GM15510 (cell line): ENCODE measurements around the gene MTG1.

Experiments
- POLR2A ChIP-seq: IDR thresholded peaks from 3 replicates; pipeline ENCODE4 v1.6.1; 2011; ENCODE audit warnings: borderline replicate concordance; ENCODE audit not compliant: insufficient read length; ENCODE audit errors: extremely low read depth

Gene MTG1

DNA sequence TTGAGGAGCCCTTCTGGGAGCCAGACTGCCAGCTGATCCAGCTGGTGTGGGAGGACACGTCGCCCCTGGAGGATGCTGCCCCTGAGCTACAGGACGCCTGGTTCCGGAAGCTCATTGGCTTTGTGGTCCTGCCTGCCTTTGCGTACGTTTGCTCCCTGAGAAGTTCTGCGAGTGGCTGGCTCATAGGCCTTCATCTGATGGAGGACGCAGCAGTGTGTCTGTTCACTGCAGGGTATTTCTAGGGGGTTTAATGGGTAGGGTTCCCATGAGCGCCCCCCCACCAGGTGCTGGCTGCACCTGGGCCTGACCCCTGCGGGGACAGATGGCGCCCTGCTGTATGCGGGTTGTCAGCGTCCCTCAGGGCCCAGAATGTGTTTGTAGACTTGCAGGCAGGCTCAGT is 9.9 kb upstream of the MTG1 start:
- TF ChIP-seq POLR2A = no peak

DNA sequence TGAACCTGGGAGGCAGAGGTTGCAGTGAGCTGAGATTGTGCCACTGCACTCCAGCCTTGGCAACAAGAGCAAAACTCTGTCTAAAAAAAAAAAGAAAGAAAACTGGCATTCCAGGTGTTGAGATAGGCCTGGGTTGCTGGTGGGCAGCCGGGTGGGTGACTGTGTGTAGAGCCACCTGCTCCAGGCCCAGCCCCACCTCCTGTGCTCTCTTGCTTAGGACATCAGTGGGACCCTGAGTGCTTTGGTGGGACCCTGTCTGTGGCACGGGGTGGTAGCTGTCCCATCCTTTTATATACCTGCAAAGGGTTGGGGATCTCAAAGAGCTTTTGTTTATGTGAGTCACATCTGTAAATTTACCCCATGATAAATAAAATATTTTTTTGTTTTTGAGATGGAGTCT is 8.7 kb upstream of the MTG1 start:
- TF ChIP-seq POLR2A = no peak

DNA sequence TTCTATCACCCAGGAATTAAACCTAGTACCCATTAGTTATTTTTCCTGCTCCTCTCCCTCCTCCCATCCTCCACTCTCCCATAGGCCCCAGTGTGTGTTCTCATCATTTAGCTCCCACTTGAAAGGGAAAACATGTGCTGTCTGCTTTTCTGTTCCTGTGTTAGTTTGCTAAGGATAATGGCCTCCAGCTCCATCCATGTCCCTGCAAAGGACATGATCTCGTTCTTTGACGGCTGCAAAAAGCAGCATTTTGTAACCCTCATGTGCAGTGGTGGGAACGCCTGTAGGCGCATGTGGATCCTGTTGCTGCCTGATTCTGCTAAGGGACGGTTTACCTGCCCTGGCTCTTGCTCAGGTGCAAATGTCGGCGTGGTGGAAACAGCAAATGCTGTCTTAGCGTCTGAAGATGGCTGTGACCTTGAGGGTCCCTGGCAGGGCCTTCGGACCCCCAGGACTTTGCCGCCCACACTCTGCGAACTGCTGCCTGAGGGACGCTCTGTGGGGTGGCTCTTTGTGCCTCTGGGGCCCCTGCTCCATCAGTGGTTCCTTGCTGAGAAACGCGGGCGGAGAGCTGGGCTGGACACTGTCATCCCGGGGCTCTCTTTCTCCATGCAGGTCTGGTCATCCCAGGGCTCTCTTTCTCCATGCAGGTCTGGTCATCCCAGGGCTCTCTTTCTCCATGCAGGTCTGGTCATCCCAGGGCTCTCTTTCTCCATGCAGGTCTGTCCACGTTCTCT is 5.6 kb upstream of the MTG1 start:
- TF ChIP-seq POLR2A = no peak

DNA sequence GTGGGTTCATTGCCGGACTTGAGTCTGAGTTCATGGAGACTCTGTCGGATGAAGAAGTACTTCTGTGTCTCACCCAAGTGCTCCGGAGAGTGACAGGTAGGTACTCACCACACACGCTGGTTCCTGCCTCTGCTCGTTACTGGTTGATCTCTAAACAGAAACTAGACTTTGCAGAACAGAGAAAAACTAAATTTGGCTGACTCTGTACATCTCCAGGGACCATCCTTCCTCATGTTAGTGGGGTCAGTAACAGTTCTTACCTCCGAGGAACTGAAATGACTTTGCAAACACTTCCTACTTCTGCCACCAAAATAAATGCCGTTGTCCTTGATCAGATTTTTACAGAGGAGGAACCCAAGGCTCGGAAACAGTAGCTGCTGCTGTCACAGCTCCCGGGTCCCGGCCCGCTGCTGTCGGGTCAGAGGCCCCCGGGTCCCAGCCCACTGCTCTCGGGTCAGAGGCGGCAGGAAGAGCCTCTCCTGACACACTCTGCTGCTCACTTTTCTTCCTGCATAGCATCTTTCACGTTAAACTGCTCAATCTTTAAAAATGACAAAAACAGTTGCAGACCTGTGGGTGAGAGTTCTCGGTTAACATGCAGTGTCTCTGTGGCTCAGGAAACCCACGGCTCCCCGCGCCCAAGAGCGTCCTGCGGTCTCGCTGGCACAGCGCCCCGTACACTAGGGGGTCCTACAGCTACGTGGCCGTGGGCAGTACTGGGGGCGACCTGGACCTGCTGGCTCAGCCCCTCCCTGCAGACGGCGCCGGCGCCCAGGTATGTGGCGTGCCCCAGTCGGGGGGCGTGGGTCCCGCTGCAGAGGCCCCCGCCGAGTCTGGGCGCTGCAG is 4.8 kb upstream of the MTG1 start:
- peak; percentile 51 for TF ChIP-seq POLR2A

DNA sequence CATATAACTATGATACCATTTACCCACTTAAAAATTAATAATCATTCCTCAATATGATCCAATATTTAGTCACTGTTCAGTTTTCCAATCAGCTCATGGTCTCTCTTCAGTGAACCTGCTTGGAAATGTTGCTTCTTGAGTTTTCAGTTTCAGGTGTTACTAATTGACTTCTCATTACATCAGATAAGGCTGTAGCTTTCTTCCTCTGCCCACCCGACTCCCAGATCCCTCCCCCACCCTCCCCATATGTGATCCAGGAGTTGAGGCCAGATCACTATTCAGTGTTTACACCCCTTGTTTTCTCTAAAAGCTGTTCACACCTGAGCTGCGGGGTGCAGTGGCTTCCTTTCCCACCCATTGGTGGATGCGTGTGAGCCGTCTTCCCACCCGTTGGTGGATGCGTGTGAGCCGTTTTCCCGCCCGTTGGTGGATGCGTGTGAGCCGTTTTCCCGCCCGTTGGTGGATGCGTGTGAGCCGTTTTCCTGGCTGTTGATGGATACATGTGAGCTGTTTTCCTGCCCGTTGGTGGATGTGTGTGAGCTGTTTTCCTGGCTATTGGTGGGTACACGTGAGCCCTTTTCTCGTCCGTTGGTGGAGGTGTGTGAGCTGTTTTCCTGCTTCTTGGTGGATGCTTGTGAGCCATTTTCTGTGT is 3.2 kb upstream of the MTG1 start:
- no peak for TF ChIP-seq POLR2A

DNA sequence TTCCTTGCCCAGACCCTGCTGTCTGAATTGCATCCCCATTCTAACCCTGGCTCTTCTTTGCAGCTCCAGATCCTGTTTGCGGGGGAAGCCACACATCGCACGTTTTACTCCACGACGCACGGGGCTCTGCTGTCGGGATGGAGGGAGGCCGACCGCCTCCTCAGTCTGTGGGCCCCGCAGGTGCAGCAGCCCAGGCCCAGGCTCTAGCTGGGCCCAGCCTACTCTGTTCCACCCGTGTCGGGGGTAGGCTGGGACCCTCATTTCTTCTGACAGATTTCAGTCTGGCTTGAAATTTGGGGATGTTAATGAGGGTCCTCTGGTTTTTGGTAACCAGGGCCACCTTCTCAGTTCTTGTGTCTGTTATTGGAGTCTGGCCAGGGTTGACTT is 2.7 kb upstream of the MTG1 start:
- TF ChIP-seq POLR2A = no peak

DNA sequence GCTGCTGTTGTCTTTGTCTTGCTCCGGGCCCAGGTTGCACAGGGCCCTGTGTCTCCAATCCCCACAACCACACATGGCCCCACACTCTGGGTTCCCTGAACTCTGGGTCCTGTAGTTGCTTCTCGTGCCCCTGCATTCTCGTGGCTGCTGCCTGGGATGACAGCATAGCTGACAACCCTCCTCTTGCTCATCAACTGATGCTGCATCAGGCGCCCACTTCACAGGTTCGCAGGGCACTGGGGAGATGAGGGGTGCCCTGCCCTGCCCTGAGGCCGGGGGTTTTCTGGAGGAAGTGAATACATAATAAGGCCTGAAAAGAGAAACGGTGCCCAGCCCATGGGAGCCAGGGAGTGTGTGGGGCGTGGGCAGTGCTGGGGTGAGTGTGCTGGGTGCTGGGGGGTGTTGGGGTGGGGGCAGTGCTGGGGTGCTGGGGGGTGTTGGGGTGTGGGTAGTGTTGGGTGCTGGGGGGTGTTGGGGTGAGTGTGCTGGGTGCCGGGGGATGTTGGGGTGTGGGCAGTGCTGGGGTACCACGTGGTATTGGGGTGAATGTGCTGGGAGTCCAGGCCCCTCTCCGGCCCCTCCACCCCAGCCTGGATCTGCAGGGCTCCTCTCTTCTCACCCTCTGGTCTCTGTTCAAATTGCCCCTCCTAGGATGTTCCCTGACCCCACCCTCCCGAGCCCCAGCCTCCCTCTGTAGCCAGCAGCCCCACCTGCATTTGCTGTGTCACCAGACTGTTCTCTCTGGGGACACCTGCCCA is 2.0 kb upstream of the MTG1 start:
- no peak for TF ChIP-seq POLR2A

DNA sequence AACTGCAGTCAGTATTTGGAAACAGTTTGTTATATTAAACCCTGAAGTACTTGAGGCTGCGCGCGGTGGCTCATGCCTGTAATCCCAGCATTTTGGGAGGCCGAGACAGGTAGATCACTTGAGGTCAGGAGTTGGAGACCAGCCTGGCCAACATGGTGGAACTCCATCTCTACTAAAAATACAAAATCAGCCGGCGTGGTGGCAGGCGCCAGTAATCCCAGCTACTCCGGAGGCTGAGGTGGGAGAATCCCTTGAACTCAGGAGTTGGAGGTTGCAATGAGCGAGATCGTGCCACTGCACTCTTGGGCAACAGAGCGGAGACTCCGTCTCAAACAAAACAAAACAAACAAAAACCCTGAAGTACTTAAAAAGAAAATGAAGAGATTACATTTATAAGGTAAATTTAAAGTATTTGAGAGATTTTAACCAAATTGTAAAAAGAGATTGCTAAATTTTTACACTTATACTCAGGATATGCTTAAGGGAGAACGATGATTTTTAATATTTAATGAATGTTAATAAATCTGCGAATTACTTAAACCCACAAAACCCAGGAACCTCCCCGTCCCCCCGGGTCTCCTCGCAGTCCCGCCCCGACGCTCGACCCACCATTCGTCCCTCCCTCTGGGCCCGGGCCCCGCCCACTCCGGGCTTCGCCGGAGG is 425 bp upstream of the MTG1 start:
- no peak for TF ChIP-seq POLR2A

DNA sequence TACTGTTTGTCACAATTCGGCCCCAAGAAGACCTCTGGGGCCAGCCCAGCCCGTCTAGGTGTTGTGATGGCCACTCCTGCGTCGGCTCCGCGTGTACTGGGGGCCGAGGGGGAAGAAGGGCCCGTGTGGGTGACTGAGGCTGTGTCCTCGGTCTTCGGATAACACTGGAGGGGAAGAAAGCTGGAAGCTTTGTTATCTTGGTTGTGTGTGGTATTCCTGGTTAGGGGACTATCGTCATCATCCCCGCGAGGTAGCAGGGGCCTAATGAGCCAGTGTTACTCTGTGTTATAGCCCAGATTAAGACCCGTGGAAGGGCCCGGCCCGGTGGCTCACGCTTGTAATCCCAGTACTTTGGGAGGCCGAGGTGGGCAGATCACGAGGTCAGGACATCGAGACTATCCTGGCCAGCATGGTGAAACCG is 854 bp downstream of the MTG1 start:
- TF ChIP-seq POLR2A = no peak

DNA sequence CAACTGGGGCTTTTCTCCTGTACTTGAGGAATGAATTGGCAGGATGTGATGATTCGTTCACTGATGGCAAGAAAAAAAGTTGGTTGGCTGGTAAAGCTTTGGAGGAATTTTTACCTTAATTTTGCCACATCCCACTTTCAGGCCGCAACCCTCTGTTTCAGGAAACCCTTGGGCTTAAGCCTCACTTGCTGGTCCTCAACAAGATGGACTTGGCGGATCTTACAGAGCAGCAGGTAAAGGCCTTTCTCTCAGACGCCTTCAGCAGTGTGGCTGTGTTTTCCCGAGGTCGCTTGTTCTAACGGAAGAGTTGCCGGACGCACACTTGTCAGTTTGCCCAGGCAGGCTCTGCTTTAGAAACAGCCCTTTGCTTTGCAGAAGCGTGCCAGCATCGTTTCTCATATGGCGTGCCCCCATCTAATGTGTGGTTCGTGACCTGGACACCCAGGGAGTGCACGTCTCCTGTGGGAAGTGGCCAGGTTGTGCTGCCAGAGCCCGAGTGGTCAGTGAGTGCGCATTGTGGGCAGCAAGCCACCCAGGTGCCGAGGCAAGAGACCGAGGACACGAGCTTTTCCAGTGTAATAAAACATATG is 2.2 kb downstream of the MTG1 start:
- TF ChIP-seq POLR2A = no peak

DNA sequence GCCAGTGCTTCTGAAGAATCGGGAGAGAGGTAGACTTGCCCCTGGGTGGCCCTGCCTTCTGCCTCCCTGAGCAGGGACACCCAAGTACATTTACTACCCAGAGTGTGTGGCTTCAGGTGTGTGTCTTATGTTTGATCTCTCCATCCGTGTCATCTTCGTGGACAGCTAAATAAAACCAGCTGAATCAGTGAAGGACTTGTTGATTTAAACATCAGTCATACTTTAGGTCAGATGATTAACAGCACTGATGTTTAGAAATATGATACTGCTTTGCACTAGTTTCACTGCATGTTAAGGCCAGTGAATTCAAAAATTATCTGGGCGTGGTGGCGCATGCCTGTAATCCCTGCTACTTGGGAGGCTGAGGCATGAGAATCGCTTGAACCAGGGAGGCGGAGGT is 4.0 kb downstream of the MTG1 start:
- no peak for TF ChIP-seq POLR2A

DNA sequence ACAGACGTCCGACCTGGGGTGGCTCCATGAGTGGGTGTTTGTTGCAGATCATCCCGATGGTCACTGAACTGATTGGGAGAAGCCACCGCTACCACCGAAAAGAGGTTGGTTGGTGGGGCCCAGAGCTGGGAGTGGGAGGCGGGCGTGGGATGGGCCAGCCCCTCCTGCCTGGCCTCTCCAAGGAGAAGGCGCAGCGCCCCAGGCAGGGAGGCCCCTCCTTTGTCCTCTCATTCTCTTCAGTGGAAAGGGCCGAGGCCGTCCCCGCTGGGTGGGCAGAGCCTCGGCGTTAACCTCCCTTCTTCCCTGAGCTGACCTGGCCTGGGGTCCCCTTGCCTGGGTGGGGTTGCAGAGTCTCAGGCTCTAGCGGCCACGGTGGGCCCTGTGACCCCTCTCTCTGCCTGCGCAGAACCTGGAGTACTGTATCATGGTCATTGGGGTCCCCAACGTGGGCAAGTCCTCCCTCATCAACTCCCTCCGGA is 5.2 kb downstream of the MTG1 start:
- TF ChIP-seq POLR2A = no peak

DNA sequence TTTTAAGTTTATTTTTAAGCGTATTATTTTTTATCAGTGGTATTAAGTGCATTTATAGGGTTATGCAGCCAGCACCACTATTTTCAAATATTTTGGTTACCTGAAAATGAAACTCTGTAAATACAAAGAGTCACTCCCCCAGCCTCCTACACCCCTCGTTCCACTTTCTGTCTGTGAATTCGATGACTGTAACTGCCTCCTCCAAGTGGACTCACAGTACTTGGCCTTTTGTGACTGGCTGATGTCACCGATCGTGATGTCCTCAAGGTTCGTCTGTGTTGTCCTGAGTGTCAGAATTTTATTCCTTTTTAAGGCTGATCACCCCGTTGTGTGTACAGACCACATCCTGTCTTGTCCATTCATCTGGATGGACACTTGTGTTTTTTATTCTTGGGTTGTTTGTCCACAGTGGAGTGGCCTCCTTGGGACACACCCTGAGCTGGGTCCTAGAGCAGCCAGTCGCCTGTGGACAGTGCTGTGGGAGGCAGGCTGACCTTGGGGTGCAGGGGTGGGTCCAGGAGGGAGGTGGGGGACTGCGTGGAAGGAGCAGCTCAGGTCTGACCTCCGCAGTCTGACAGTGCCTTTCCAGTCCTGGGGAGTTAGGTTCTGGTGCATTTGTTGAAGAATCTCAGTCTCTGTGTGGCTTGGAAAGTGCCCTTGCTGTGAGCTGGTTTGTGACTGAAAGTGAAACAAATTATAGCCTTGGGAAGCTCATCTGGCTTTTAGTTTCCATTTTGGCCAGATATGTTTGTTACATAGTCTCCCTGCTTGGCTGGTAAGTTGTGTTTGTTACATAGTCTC is 6.9 kb downstream of the MTG1 start:
- no peak for TF ChIP-seq POLR2A
